ENCODE results near the gene PARP15. TPM values are rescaled to one million over a fixed set of nuclear protein-coding genes. Genes with fewer than 3 reads are reported as not detected.
"Not testable (repeated sequence)": the region's sequence is repeated elsewhere in the genome, so short reads cannot be mapped to it uniquely, and the experiment has no call there.

Gene PARP15
- total and polyA plus RNA-seq, 5 donors from 2014 or later, result 5.2 to 87.0 (median 8.2) TPM

- peaks cover 0 to 5% (median 0%) of the 10 kb centered on the region in 7 donors for H3K9me3 Mint-ChIP-seq
- ATAC-seq (ENCODE audit: low read depth in 2 of 2) (no peak), DNase-seq (no peak)
- no peak overlapping the region for H3K27ac Mint-ChIP-seq
- no peaks in the 10 kb centered on the region for H3K9me3 ChIP-seq (ENCODE audit: control insufficient read depth in 2 of 2, low read length in 2 of 2)
- H3K4me1 ChIP-seq (ENCODE audit: control insufficient read depth, insufficient read depth, low read length, poor library complexity, severe bottlenecking), result no peaks in the 10 kb centered on the region
- H3K27me3 Mint-ChIP-seq, result no peaks in the 10 kb centered on the region
- H3K4me3 Mint-ChIP-seq, result no peak overlapping the region
- peaks cover 0 to 7% (median 5%) of the 10 kb centered on the region in 4 donors for H3K4me1 Mint-ChIP-seq
- no peaks in the 10 kb centered on the region for H3K27me3 ChIP-seq (ENCODE audit: control insufficient read depth, insufficient read depth, low read length)
- no peak overlapping the region for H3K27ac ChIP-seq (ENCODE audit: insufficient read depth, low read length, poor library complexity, severe bottlenecking)
- no peak overlapping the region for H3K4me3 ChIP-seq (ENCODE audit: low read depth, low read length)
- peaks cover 47% of the 10 kb centered on the region for H3K36me3 ChIP-seq (ENCODE audit: control insufficient read depth, insufficient read depth, low read length)
- H3K36me3 Mint-ChIP-seq, result peaks cover 46% of the 10 kb centered on the region
Measured at GRCh38 chr3:122636697-122637096, 59.2 kb downstream of the PARP15 start.

- Histone ChIP-seq H3K4me1 (ENCODE audit: control insufficient read depth, insufficient read depth, low read length, poor library complexity, severe bottlenecking) (no peaks in the 10 kb centered on the region), H3K27ac (ENCODE audit: insufficient read depth, low read length, poor library complexity, severe bottlenecking) (no peak overlapping the region), H3K36me3 (ENCODE audit: control insufficient read depth, insufficient read depth, low read length) (peaks cover 17% of the 10 kb centered on the region), H3K27me3 (ENCODE audit: control insufficient read depth, insufficient read depth, low read length) (no peaks in the 10 kb centered on the region), H3K4me3 (ENCODE audit: low read depth, low read length) (no peak overlapping the region), H3K9me3 (ENCODE audit: control insufficient read depth in 2 of 2, low read length in 2 of 2) (no peaks in the 10 kb centered on the region)
- Mint-ChIP-seq H3K27ac (peak overlapping the region in 1 of 3 donors; percentile 72), H3K9me3 (peaks cover 0 to 5% (median 0%) of the 10 kb centered on the region in 7 donors), H3K36me3 (peaks cover 21% of the 10 kb centered on the region), H3K27me3 (peaks cover 4% of the 10 kb centered on the region), H3K4me1 (peaks cover 3 to 29% (median 9%) of the 10 kb centered on the region in 4 donors), H3K4me3 (no peak overlapping the region)
- no peak for DNase-seq
- ATAC-seq (ENCODE audit: low read depth in 2 of 2), result no peak
Measured at GRCh38 chr3:122640437-122640999, 63.1 kb downstream of the PARP15 start.

- Mint-ChIP-seq H3K4me3 (peak overlapping the region in 2 of 4 donors; percentile 17 to 29), H3K4me1 (peaks cover 3 to 42% (median 15%) of the 10 kb centered on the region in 4 donors), H3K36me3 (peaks cover 10% of the 10 kb centered on the region), H3K27ac (peak overlapping the region in 1 of 3 donors; percentile 79), H3K9me3 (peaks cover 0 to 5% (median 0%) of the 10 kb centered on the region in 7 donors), H3K27me3 (peaks cover 4% of the 10 kb centered on the region)
- H3K36me3 ChIP-seq (ENCODE audit: control insufficient read depth, insufficient read depth, low read length), result no peaks in the 10 kb centered on the region
- DNase-seq, result peak in 1 of 3 donors; percentile 77
- no peak overlapping the region for H3K27ac ChIP-seq (ENCODE audit: insufficient read depth, low read length, poor library complexity, severe bottlenecking)
- peak overlapping the region; percentile 7 for H3K4me3 ChIP-seq (ENCODE audit: low read depth, low read length)
- peak; percentile 50 to 71 for ATAC-seq (ENCODE audit: low read depth in 2 of 2)
- H3K9me3 ChIP-seq (ENCODE audit: control insufficient read depth in 2 of 2, low read length in 2 of 2), result no peaks in the 10 kb centered on the region
- no peaks in the 10 kb centered on the region for H3K27me3 ChIP-seq (ENCODE audit: control insufficient read depth, insufficient read depth, low read length)
- H3K4me1 ChIP-seq (ENCODE audit: control insufficient read depth, insufficient read depth, low read length, poor library complexity, severe bottlenecking), result no peaks in the 10 kb centered on the region
Measured at GRCh38 chr3:122642935-122643334, 65.5 kb downstream of the PARP15 start.

GRCh38 chr3:122646146-122646988, 68.9 kb downstream of the PARP15 start:
- Histone ChIP-seq H3K4me1 (ENCODE audit: control insufficient read depth, insufficient read depth, low read length, poor library complexity, severe bottlenecking) (no peaks in the 10 kb centered on the region), H3K36me3 (ENCODE audit: control insufficient read depth, insufficient read depth, low read length) (no peaks in the 10 kb centered on the region), H3K4me3 (ENCODE audit: low read depth, low read length) (peak overlapping the region; percentile 86), H3K27me3 (ENCODE audit: control insufficient read depth, insufficient read depth, low read length) (no peaks in the 10 kb centered on the region), H3K27ac (ENCODE audit: insufficient read depth, low read length, poor library complexity, severe bottlenecking) (peak overlapping the region; percentile 28), H3K9me3 (ENCODE audit: control insufficient read depth in 2 of 2, low read length in 2 of 2) (no peaks in the 10 kb centered on the region)
- H3K27me3 Mint-ChIP-seq, result peaks cover 4% of the 10 kb centered on the region
- DNase-seq (no peak), ATAC-seq (ENCODE audit: low read depth in 2 of 2) (peak in 1 of 2 donors; percentile 59)
- peaks cover 3 to 38% (median 8%) of the 10 kb centered on the region in 4 donors for H3K4me1 Mint-ChIP-seq
- H3K4me3 Mint-ChIP-seq, result peak overlapping the region in 2 of 4 donors; percentile 80 to 87
- H3K27ac Mint-ChIP-seq, result peak overlapping the region in 2 of 3 donors; percentile 91 to 92
- H3K9me3 Mint-ChIP-seq, result no peaks in the 10 kb centered on the region
- H3K36me3 Mint-ChIP-seq, result no peaks in the 10 kb centered on the region

- H3K27ac ChIP-seq (ENCODE audit: insufficient read depth, low read length, poor library complexity, severe bottlenecking); H3K27me3 ChIP-seq (ENCODE audit: control insufficient read depth, insufficient read depth, low read length); H3K9me3 ChIP-seq (ENCODE audit: control insufficient read depth in 2 of 2, low read length in 2 of 2); H3K36me3 ChIP-seq (ENCODE audit: control insufficient read depth, insufficient read depth, low read length); H3K4me1 ChIP-seq (ENCODE audit: control insufficient read depth, insufficient read depth, low read length, poor library complexity, severe bottlenecking); H3K9me3 Mint-ChIP-seq; H3K4me3 ChIP-seq (ENCODE audit: low read depth, low read length); ATAC-seq (ENCODE audit: low read depth in 2 of 2); H3K27ac Mint-ChIP-seq; H3K36me3 Mint-ChIP-seq; H3K4me1 Mint-ChIP-seq; DNase-seq; H3K4me3 Mint-ChIP-seq: not testable (repeated sequence)
- H3K27me3 Mint-ChIP-seq, result peaks cover 13% of the 10 kb centered on the region
Measured at GRCh38 chr3:122651233-122651907, 73.9 kb downstream of the PARP15 start.

- H3K27ac ChIP-seq (ENCODE audit: insufficient read depth, low read length, poor library complexity, severe bottlenecking); H3K27ac Mint-ChIP-seq; H3K27me3 ChIP-seq (ENCODE audit: control insufficient read depth, insufficient read depth, low read length); H3K36me3 Mint-ChIP-seq; H3K9me3 ChIP-seq (ENCODE audit: control insufficient read depth in 2 of 2, low read length in 2 of 2); H3K4me1 Mint-ChIP-seq; H3K4me3 ChIP-seq (ENCODE audit: low read depth, low read length); H3K9me3 Mint-ChIP-seq; DNase-seq; H3K4me3 Mint-ChIP-seq; H3K36me3 ChIP-seq (ENCODE audit: control insufficient read depth, insufficient read depth, low read length); H3K4me1 ChIP-seq (ENCODE audit: control insufficient read depth, insufficient read depth, low read length, poor library complexity, severe bottlenecking); ATAC-seq (ENCODE audit: low read depth in 2 of 2): not testable (repeated sequence)
- peaks cover 13% of the 10 kb centered on the region for H3K27me3 Mint-ChIP-seq
Measured at GRCh38 chr3:122651962-122652361, 74.5 kb downstream of the PARP15 start.

GRCh38 chr3:122658336-122658735, 80.9 kb downstream of the PARP15 start:
- peaks cover 14% of the 10 kb centered on the region for H3K27me3 Mint-ChIP-seq

More at GRCh38 chr3:122658336-122658735, 80.9 kb downstream of the PARP15 start:
- not testable (repeated sequence) for H3K27ac Mint-ChIP-seq; H3K4me3 ChIP-seq (ENCODE audit: low read depth, low read length); H3K4me1 Mint-ChIP-seq; H3K36me3 Mint-ChIP-seq; H3K27ac ChIP-seq (ENCODE audit: insufficient read depth, low read length, poor library complexity, severe bottlenecking); DNase-seq; H3K4me3 Mint-ChIP-seq; H3K27me3 ChIP-seq (ENCODE audit: control insufficient read depth, insufficient read depth, low read length); ATAC-seq (ENCODE audit: low read depth in 2 of 2); H3K36me3 ChIP-seq (ENCODE audit: control insufficient read depth, insufficient read depth, low read length); H3K4me1 ChIP-seq (ENCODE audit: control insufficient read depth, insufficient read depth, low read length, poor library complexity, severe bottlenecking); H3K9me3 ChIP-seq (ENCODE audit: control insufficient read depth in 2 of 2, low read length in 2 of 2)
- H3K9me3 Mint-ChIP-seq, result peaks cover 0 to 10% (median 1%) of the 10 kb centered on the region in 7 donors
